HepG2 (cell line): ENCODE data around the gene IGDCC3. TPM values are rescaled to one million over a fixed set of nuclear protein-coding genes. Genes with fewer than 3 reads are reported as not detected.

Experiments
- CCAR2 ChIP-seq: fragments of 200-400 bp; formaldehyde crosslinking; optimal IDR thresholded peaks from 2 replicates; pipeline ENCODE3; 2018; ENCODE audit warnings: low read depth, mild to moderate bottlenecking, low read length, moderate library complexity
- E2F2 ChIP-seq: sonication (generic); formaldehyde crosslinking; IDR thresholded peaks from 2 replicates; pipeline ENCODE4 v1.4.0; 2020; ENCODE audit warnings: missing genetic modification reagents, borderline replicate concordance
- ELK4 ChIP-seq: sonication (generic); formaldehyde crosslinking; IDR thresholded peaks from 2 replicates; pipeline ENCODE4 v1.9.0; 2021; ENCODE audit warnings: missing genetic modification reagents, borderline replicate concordance
- ESRRA ChIP-seq: sonication (generic); formaldehyde crosslinking; IDR thresholded peaks from 2 replicates; pipeline ENCODE4 v1.5.1; 2020; ENCODE audit warnings: mild to moderate bottlenecking, low read depth, missing genetic modification reagents
- KLF13 ChIP-seq: sonication (generic); formaldehyde crosslinking; IDR thresholded peaks from 2 replicates; pipeline ENCODE4 v1.4.0; 2020; ENCODE audit warnings: mild to moderate bottlenecking, missing genetic modification reagents
- KMT2A ChIP-seq: sonication (generic); formaldehyde crosslinking; IDR thresholded peaks from 2 replicates; pipeline ENCODE4 v1.4.0; 2020; ENCODE audit warnings: missing genetic modification reagents
- KMT2B ChIP-seq: IDR thresholded peaks from 2 replicates; pipeline ENCODE4 v1.6.1; 2016; ENCODE audit warnings: missing genetic modification reagents, missing compliant biosample characterization
- LBX2 ChIP-seq: sonication (generic); formaldehyde crosslinking; IDR thresholded peaks from 2 replicates; pipeline ENCODE4 v1.5.0; 2020; ENCODE audit warnings: missing genetic modification reagents, mild to moderate bottlenecking, borderline replicate concordance
- LCORL ChIP-seq, 2 experiments: fragments of 450-650 bp in 1 of 2; sonication (generic) in 1 of 2; formaldehyde crosslinking in 1 of 2; IDR thresholded peaks; 2 replicates each; pipeline versions ENCODE4 v1.5.0 to v1.6.1; 2017 to 2020; ENCODE audit warnings: antibody characterized with exemption in 1 of 2, missing genetic modification reagents in 1 of 2
- MBD4 ChIP-seq: IDR thresholded peaks from 2 replicates; pipeline ENCODE4 v1.6.1; 2012; ENCODE audit warnings: low read length, inconsistent platforms, borderline replicate concordance
- NFATC3 ChIP-seq: sonication (generic); formaldehyde crosslinking; IDR thresholded peaks from 2 replicates; pipeline ENCODE4 v1.5.1; 2020; ENCODE audit warnings: mild to moderate bottlenecking, missing genetic modification reagents
- NFE2 ChIP-seq: sonication (generic); formaldehyde crosslinking; IDR thresholded peaks from 2 replicates; pipeline ENCODE4 v1.4.0; 2020; ENCODE audit warnings: missing genetic modification reagents
- PRMT3 ChIP-seq: sonication (generic); formaldehyde crosslinking; IDR thresholded peaks from 2 replicates; pipeline ENCODE4 v1.8.1; 2022; ENCODE audit warnings: low read depth, mild to moderate bottlenecking, moderate library complexity, missing genetic modification reagents, borderline replicate concordance
- RARG ChIP-seq: sonication (generic); formaldehyde crosslinking; IDR thresholded peaks from 2 replicates; pipeline ENCODE4 v1.4.0; 2020; ENCODE audit warnings: low read depth, mild to moderate bottlenecking, missing genetic modification reagents
- SETDB1 ChIP-seq: sonication (generic); formaldehyde crosslinking; IDR thresholded peaks from 2 replicates; pipeline ENCODE4 v1.5.1; 2020; ENCODE audit warnings: missing genetic modification reagents, mild to moderate bottlenecking, borderline replicate concordance
- SRSF4 ChIP-seq: fragments of 200-400 bp; formaldehyde crosslinking; IDR thresholded peaks from one replicate; pipeline ENCODE4 v1.6.1; 2018; ENCODE audit warnings: mild to moderate bottlenecking, low read depth, low read length, moderate library complexity; ENCODE audit not compliant: poor library complexity, severe bottlenecking
- ZKSCAN8 ChIP-seq: IDR thresholded peaks from 2 replicates; pipeline ENCODE4 v1.6.1; 2016; ENCODE audit warnings: borderline replicate concordance, missing genetic modification reagents, missing compliant biosample characterization
- ZNF101 ChIP-seq: sonication (generic); formaldehyde crosslinking; IDR thresholded peaks from 2 replicates; pipeline ENCODE4 v1.4.0; 2020; ENCODE audit warnings: mild to moderate bottlenecking, low read depth, missing genetic modification reagents, borderline replicate concordance
- ZNF337 ChIP-seq: sonication (generic); formaldehyde crosslinking; IDR thresholded peaks from 2 replicates; pipeline ENCODE4 v1.5.1; 2020; ENCODE audit warnings: missing genetic modification reagents, low read depth, mild to moderate bottlenecking, borderline replicate concordance
- ZNF790 ChIP-seq: sonication (generic); formaldehyde crosslinking; IDR thresholded peaks from 2 replicates; pipeline ENCODE4 v1.8.0; 2022; ENCODE audit warnings: missing genetic modification reagents, mild to moderate bottlenecking, borderline replicate concordance
- ZNF878 ChIP-seq: sonication (generic); formaldehyde crosslinking; IDR thresholded peaks from 2 replicates; pipeline ENCODE4 v1.8.1; 2023; ENCODE audit warnings: mild to moderate bottlenecking, missing genetic modification reagents, moderate library complexity
- polyA plus RNA-seq, 8 experiments: library from polyadenylated mRNA; depleted of rRNA in 3 of 8; stranded (reverse) in 7 of 8; unstranded in 1 of 8; fragments of >200 nt; fragmentation: Illumina TruSeq in 4 of 8; extraction: Trizol in 4 of 8; gene quantifications; 2 replicates each; pipeline versions ENCODE4 v1.2.1 to v1.2.3, GENCODE V29; 2011 to 2016; ENCODE audit warnings: low read depth in 4 of 8, missing spikeins in 1 of 8, mixed read lengths in 1 of 8; ENCODE audit not compliant: insufficient read depth in 1 of 8
- total RNA-seq, 5 experiments: library from RNA; depleted of rRNA; stranded (reverse); fragments of >200 nt; fragmentation: Illumina TruSeq; extraction: Trizol; gene quantifications; 2 replicates each; pipeline ENCODE4 v1.2.3, GENCODE V29; 2016; ENCODE audit warnings: low read depth in 1 of 5
- TF ChIP-seq, protein P1 (sequence below): sonication (generic); formaldehyde crosslinking; IDR thresholded peaks from 2 replicates; pipeline ENCODE4 v1.8.0; 2022; ENCODE audit warnings: mild to moderate bottlenecking, missing genetic modification reagents, borderline replicate concordance
- TF ChIP-seq, protein P2 (sequence below): sonication (generic); formaldehyde crosslinking; IDR thresholded peaks from 2 replicates; pipeline ENCODE4 v1.9.0; 2021; ENCODE audit warnings: missing genetic modification reagents, mild to moderate bottlenecking, borderline replicate concordance

Gene IGDCC3
- total and polyA plus RNA-seq, 2 of the 13 experiments (the other 11 are each of a cell fraction or from before 2014, with no cell fraction given): 30.1 to 51.8 TPM

- TF ChIP-seq SRSF4 (no peak), LCORL (IDR thresholded peaks at IDR 0.05) (no peak), LCORL (CRISPR knock-in tag; IDR thresholded peaks at IDR 0.05) (0 out of 2 replicates have a peak, but pooled peaks have one; percentile 26), CCAR2 (no peak), ZKSCAN8 (CRISPR knock-in tag) (peak; percentile 74), ELK4 (no peak), MBD4 (peak; percentile 98; the same call in 1 of the 2 replicates), KMT2A (peak; percentile 37; the same call in 1 of the 2 replicates), ESRRA (CRISPR knock-in tag) (peak; percentile 34; the same call in 1 of the 2 replicates), ZNF790 (CRISPR knock-in tag) (no peak), NFE2 (CRISPR knock-in tag) (no peak), PRMT3 (CRISPR knock-in tag) (peak; percentile 84; the same call in 1 of the 2 replicates), NFATC3 (no peak), ZNF878 (CRISPR knock-in tag) (peak; percentile 72), ZNF337 (0 out of 2 replicates have a peak, but pooled peaks have one; percentile 50), LBX2 (CRISPR knock-in tag) (no peak), RARG (CRISPR knock-in tag) (0 out of 2 replicates have a peak, but pooled peaks have one; percentile 86), KLF13 (CRISPR knock-in tag) (no peak), SETDB1 (CRISPR knock-in tag) (no peak), ZNF101 (CRISPR knock-in tag) (0 out of 2 replicates have a peak, but pooled peaks have one; percentile 87), KMT2B (CRISPR knock-in tag) (peak; percentile 75), E2F2 (CRISPR knock-in tag) (0 out of 2 replicates have a peak, but pooled peaks have one; percentile 63)
- TF ChIP-seq, protein P1, sequence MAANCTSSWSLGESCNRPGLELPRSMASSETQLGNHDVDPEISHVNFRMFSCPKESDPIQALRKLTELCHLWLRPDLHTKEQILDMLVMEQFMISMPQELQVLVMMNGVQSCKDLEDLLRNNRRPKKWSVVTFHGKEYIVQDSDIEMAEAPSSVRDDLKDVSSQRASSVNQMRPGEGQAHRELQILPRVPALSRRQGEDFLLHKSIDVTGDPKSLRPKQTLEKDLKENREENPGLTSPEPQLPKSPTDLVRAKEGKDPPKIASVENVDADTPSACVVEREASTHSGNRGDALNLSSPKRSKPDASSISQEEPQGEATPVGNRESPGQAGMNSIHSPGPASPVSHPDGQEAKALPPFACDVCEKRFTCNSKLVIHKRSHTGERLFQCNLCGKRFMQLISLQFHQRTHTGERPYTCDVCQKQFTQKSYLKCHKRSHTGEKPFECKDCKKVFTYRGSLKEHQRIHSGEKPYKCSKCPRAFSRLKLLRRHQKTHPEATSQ (CRISPR knock-in tag): 0 out of 2 replicates have a peak, but pooled peaks have one; percentile 30
- TF ChIP-seq, protein P2, sequence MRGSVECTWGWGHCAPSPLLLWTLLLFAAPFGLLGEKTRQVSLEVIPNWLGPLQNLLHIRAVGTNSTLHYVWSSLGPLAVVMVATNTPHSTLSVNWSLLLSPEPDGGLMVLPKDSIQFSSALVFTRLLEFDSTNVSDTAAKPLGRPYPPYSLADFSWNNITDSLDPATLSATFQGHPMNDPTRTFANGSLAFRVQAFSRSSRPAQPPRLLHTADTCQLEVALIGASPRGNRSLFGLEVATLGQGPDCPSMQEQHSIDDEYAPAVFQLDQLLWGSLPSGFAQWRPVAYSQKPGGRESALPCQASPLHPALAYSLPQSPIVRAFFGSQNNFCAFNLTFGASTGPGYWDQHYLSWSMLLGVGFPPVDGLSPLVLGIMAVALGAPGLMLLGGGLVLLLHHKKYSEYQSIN (CRISPR knock-in tag): 0 out of 2 replicates have a peak, but pooled peaks have one; percentile 65
Observed at GRCh38 chr15:65304381-65305149, 73.2 kb downstream of the IGDCC3 start, which contains the start of gene RNU5B-1 (continued).
